Bronchial epithelial cell (primary cell): ENCODE data around the gene KIT. TPM values are rescaled to one million over a fixed set of nuclear protein-coding genes. Genes with fewer than 3 reads are reported as not detected.
A peak's percentile ranks its signal among the peaks of the same experiment; 100 is the strongest.

Source experiments
- DNase-seq: peaks from one replicate; pipeline ENCODE4 v3.0.0-alpha.2; 2010; ENCODE audit warnings: low read depth
- FAIRE-seq: peaks from 2 replicates; lab custom pipeline; 2011; peaks lifted over from hg19 to GRCh38; lab: Jason Lieb, UNC
- H3K27me3 ChIP-seq: 2 replicates; pipeline ENCODE4 v1.5.1; 2011; ENCODE audit warnings: low read length; ENCODE audit not compliant: control insufficient read depth, insufficient read depth
- H3K36me3 ChIP-seq: 2 replicates; pipeline ENCODE4 v1.5.1; 2011; ENCODE audit warnings: low read length; ENCODE audit not compliant: control insufficient read depth, insufficient read depth
- H3K4me3 ChIP-seq: 2 replicates; pipeline ENCODE4 v1.5.1; 2011; ENCODE audit warnings: mild to moderate bottlenecking, low read depth, low read length, control low read depth
- total RNA-seq: library from RNA; depleted of rRNA; stranded (reverse); fragments of >200 nt; gene quantifications from 2 replicates; pipeline ENCODE4 v1.2.1, GENCODE V29; 2014
- TF ChIP-seq, protein P1 (sequence below): IDR thresholded peaks from 2 replicates; pipeline ENCODE4 v1.5.1; 2011; ENCODE audit warnings: mild to moderate bottlenecking, moderate library complexity, low read length, control low read depth, inconsistent platforms; ENCODE audit not compliant: insufficient read depth, severe bottlenecking

The KIT gene
- total RNA-seq, 1 donor from 2014 or later: under 0.01 TPM

GRCh38 chr4:54695337-54695736, 37.6 kb downstream of the KIT start:
- H3K36me3 ChIP-seq: no peaks in the 10 kb centered on the region
- no peak for DNase-seq
- no peaks in the 10 kb centered on the region for H3K27me3 ChIP-seq
- peak; percentile 55 for FAIRE-seq
- no peak overlapping the region for H3K4me3 ChIP-seq
- TF ChIP-seq, protein P1, sequence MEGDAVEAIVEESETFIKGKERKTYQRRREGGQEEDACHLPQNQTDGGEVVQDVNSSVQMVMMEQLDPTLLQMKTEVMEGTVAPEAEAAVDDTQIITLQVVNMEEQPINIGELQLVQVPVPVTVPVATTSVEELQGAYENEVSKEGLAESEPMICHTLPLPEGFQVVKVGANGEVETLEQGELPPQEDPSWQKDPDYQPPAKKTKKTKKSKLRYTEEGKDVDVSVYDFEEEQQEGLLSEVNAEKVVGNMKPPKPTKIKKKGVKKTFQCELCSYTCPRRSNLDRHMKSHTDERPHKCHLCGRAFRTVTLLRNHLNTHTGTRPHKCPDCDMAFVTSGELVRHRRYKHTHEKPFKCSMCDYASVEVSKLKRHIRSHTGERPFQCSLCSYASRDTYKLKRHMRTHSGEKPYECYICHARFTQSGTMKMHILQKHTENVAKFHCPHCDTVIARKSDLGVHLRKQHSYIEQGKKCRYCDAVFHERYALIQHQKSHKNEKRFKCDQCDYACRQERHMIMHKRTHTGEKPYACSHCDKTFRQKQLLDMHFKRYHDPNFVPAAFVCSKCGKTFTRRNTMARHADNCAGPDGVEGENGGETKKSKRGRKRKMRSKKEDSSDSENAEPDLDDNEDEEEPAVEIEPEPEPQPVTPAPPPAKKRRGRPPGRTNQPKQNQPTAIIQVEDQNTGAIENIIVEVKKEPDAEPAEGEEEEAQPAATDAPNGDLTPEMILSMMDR: no peak

- FAIRE-seq (no peak), DNase-seq (no peak)
- Histone ChIP-seq H3K27me3 (no peaks in the 10 kb centered on the region), H3K4me3 (no peak overlapping the region), H3K36me3 (no peaks in the 10 kb centered on the region)
- TF ChIP-seq, protein P1: no peak
Measured at GRCh38 chr4:54695788-54696187, 38.0 kb downstream of the KIT start.

- H3K36me3 ChIP-seq: no peaks in the 10 kb centered on the region
- DNase-seq (no peak), FAIRE-seq (no peak)
- H3K4me3 ChIP-seq: no peak overlapping the region
- TF ChIP-seq, protein P1: no peak
- H3K27me3 ChIP-seq: no peaks in the 10 kb centered on the region
Measured at GRCh38 chr4:54696649-54697048, 38.9 kb downstream of the KIT start.

- TF ChIP-seq, protein P1: no peak
- FAIRE-seq (no peak), DNase-seq (no peak)
- no peaks in the 10 kb centered on the region for H3K27me3 ChIP-seq
- H3K36me3 ChIP-seq: no peaks in the 10 kb centered on the region
- H3K4me3 ChIP-seq: no peak overlapping the region
Measured at GRCh38 chr4:54700986-54701385, 43.2 kb downstream of the KIT start.

- no peak for FAIRE-seq
- TF ChIP-seq, protein P1: no peak
- H3K27me3 ChIP-seq: no peaks in the 10 kb centered on the region
- no peaks in the 10 kb centered on the region for H3K36me3 ChIP-seq
- no peak overlapping the region for H3K4me3 ChIP-seq
- DNase-seq: no peak
Measured at GRCh38 chr4:54703182-54703581, 45.4 kb downstream of the KIT start.

GRCh38 chr4:54707406-54707805, 49.6 kb downstream of the KIT start:
- TF ChIP-seq, protein P1: no peak
- no peak overlapping the region for H3K4me3 ChIP-seq
- H3K27me3 ChIP-seq: no peaks in the 10 kb centered on the region
- DNase-seq (no peak), FAIRE-seq (no peak)
- H3K36me3 ChIP-seq: no peaks in the 10 kb centered on the region
